ENCODE results near the gene ZNF423. TPM values are rescaled to one million over a fixed set of nuclear protein-coding genes. Genes with fewer than 3 reads are reported as not detected.
"Not testable (repeated sequence)": the region's sequence is repeated elsewhere in the genome, so short reads cannot be mapped to it uniquely, and the experiment has no call there.

ZNF423 gene
- total RNA-seq, 1 donor from 2014 or later, result 7.3 TPM

- no peak for DNase-seq (ENCODE audit: low spot score in 2 of 2)
- no peak for FAIRE-seq
Measured at GRCh38 chr16:49578435-49579024, 277.4 kb downstream of the ZNF423 start.

GRCh38 chr16:49578018-49578417 is 277.9 kb downstream of the ZNF423 start:
- DNase-seq (ENCODE audit: low spot score in 2 of 2) (no peak), FAIRE-seq (no peak)

GRCh38 chr16:49576941-49577340 is 279.0 kb downstream of the ZNF423 start:
- DNase-seq (ENCODE audit: low spot score in 2 of 2) (no peak), FAIRE-seq (no peak)

- FAIRE-seq (no peak), DNase-seq (ENCODE audit: low spot score in 2 of 2) (no peak)
Measured at GRCh38 chr16:49576173-49576494, 279.8 kb downstream of the ZNF423 start.

- DNase-seq (ENCODE audit: low spot score in 2 of 2), result peak in 1 of 2 donors; percentile 25
- no peak for FAIRE-seq
Measured at GRCh38 chr16:49575346-49576172, 280.4 kb downstream of the ZNF423 start.

GRCh38 chr16:49574826-49575225 is 281.1 kb downstream of the ZNF423 start:
- FAIRE-seq, result no peak
- DNase-seq (ENCODE audit: low spot score in 2 of 2), result no peak

GRCh38 chr16:49567950-49568349 is 288.0 kb downstream of the ZNF423 start:
- DNase-seq (ENCODE audit: low spot score in 2 of 2) (no peak), FAIRE-seq (no peak)

GRCh38 chr16:49566432-49566831 is 289.5 kb downstream of the ZNF423 start:
- DNase-seq (ENCODE audit: low spot score in 2 of 2), result no peak

GRCh38 chr16:49564496-49565229 is 291.2 kb downstream of the ZNF423 start:
- DNase-seq (ENCODE audit: low spot score in 2 of 2) (no peak), FAIRE-seq (no peak)

More at GRCh38 chr16:49566432-49566831, 289.5 kb downstream of the ZNF423 start:
- FAIRE-seq, result no peak

- FAIRE-seq (no peak), DNase-seq (ENCODE audit: low spot score in 2 of 2) (no peak)
Measured at GRCh38 chr16:49563666-49564065, 292.2 kb downstream of the ZNF423 start.

GRCh38 chr16:49562894-49563293 is 293.0 kb downstream of the ZNF423 start:
- FAIRE-seq; DNase-seq (ENCODE audit: low spot score in 2 of 2): not testable (repeated sequence)

- DNase-seq (ENCODE audit: low spot score in 2 of 2) (no peak), FAIRE-seq (no peak)
Measured at GRCh38 chr16:49562228-49562627, 293.7 kb downstream of the ZNF423 start.

GRCh38 chr16:49560004-49560830 is 295.7 kb downstream of the ZNF423 start:
- DNase-seq (ENCODE audit: low spot score in 2 of 2) (no peak), FAIRE-seq (no peak)

GRCh38 chr16:49559242-49559641 is 296.7 kb downstream of the ZNF423 start:
- DNase-seq (ENCODE audit: low spot score in 2 of 2) (no peak), FAIRE-seq (no peak)

- no peak for DNase-seq (ENCODE audit: low spot score in 2 of 2)
- FAIRE-seq, result no peak
Measured at GRCh38 chr16:49558451-49558850, 297.5 kb downstream of the ZNF423 start.

- FAIRE-seq, result no peak
Measured at GRCh38 chr16:49556606-49557446, 299.1 kb downstream of the ZNF423 start.

GRCh38 chr16:49556249-49556605 is 299.7 kb downstream of the ZNF423 start:
- no peak for FAIRE-seq
- no peak for DNase-seq (ENCODE audit: low spot score in 2 of 2)

More at GRCh38 chr16:49556606-49557446, 299.1 kb downstream of the ZNF423 start:
- DNase-seq (ENCODE audit: low spot score in 2 of 2), result no peak

- FAIRE-seq (no peak), DNase-seq (ENCODE audit: low spot score in 2 of 2) (no peak)
Measured at GRCh38 chr16:49554681-49555080, 301.2 kb downstream of the ZNF423 start.

- FAIRE-seq (no peak), DNase-seq (ENCODE audit: low spot score in 2 of 2) (no peak)
Measured at GRCh38 chr16:49552313-49552928, 303.5 kb downstream of the ZNF423 start.
